ENCODE measurements around the gene SEC14L2. TPM values are rescaled to one million over a fixed set of nuclear protein-coding genes. Genes with fewer than 3 reads are reported as not detected.

SEC14L2 gene
- total and polyA plus RNA-seq, 3 donors from 2014 or later: 2.2 to 4.7 (median 3.5) TPM

- Histone ChIP-seq H3K27ac (peak overlapping the region in 1 of 2 donors; percentile 8), H3K9me3 (no peaks in the 10 kb centered on the region), H3K27me3 (no peaks in the 10 kb centered on the region), H3K4me1 (peaks cover 44% of the 10 kb centered on the region), H3K36me3 (ENCODE audit: low read depth, missing control alignments) (no peaks in the 10 kb centered on the region), H3K4me3 (no peak overlapping the region)
- TF ChIP-seq POLR2A (IDR thresholded peaks at IDR 0.05): no peak
- TF ChIP-seq, protein P1, sequence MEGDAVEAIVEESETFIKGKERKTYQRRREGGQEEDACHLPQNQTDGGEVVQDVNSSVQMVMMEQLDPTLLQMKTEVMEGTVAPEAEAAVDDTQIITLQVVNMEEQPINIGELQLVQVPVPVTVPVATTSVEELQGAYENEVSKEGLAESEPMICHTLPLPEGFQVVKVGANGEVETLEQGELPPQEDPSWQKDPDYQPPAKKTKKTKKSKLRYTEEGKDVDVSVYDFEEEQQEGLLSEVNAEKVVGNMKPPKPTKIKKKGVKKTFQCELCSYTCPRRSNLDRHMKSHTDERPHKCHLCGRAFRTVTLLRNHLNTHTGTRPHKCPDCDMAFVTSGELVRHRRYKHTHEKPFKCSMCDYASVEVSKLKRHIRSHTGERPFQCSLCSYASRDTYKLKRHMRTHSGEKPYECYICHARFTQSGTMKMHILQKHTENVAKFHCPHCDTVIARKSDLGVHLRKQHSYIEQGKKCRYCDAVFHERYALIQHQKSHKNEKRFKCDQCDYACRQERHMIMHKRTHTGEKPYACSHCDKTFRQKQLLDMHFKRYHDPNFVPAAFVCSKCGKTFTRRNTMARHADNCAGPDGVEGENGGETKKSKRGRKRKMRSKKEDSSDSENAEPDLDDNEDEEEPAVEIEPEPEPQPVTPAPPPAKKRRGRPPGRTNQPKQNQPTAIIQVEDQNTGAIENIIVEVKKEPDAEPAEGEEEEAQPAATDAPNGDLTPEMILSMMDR (IDR thresholded peaks at IDR 0.05): no peak
- intact Hi-C loops (cut with DNase I; ENCODE audit: low total_unique reads): no loop called here
- no peak for DNase-seq
- 60 to 64% methylated on average over 5 to 6 of the region's 6 CpGs for WGBS, 2 donors
Observed at GRCh38 chr22:30420347-30421125, 23.7 kb downstream of the SEC14L2 start.

DNA sequence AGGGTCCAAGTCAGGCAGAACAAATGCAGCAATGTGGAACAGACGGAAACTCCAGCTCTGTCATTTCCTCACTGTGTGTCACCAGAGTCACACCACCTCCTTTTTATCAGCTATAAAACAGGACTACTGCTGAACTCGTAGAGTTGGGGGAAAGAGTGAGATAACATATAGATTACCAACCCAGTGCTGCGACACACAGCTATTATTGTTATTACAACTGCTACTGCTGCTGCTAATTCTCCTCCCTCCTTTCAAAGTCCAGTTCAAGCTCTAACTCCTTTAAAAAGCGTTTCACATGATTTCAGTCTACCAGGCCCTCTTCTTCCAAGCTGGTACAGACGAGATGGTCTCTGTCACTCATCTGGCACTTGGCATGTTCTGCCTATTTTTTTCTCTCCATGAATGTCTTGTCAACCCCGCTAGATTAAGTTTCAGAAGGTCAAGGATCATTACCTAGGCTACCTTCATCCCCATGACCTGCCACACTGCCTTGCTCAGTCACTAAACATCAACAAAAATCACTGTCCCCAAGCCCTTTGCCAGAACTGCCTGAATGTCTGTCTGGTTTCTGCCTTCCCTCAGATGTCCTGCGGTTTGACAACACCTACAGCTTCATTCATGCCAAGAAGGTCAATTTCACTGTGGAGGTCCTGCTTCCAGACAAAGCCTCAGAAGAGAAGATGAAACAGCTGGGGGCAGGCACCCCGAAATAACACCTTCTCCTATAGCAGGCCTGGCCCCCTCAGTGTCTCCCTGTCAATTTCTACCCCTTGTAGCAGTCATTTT is 25.1 kb downstream of the SEC14L2 start:
- Histone ChIP-seq H3K4me1 (peaks cover 54% of the 10 kb centered on the region), H3K27me3 (no peaks in the 10 kb centered on the region), H3K36me3 (ENCODE audit: low read depth, missing control alignments) (no peaks in the 10 kb centered on the region), H3K9me3 (no peaks in the 10 kb centered on the region), H3K27ac (peak overlapping the region; percentile 94 to 96), H3K4me3 (no peak overlapping the region)
- DNase-seq: no peak
- intact Hi-C loops (cut with DNase I; ENCODE audit: low total_unique reads): no loop called here
- 49 to 60% methylated on average over 8 of the region's 8 CpGs for WGBS, 2 donors
- no peak for TF ChIP-seq POLR2A (IDR thresholded peaks at IDR 0.05)
- TF ChIP-seq, protein P1 (IDR thresholded peaks at IDR 0.05): no peak

DNA sequence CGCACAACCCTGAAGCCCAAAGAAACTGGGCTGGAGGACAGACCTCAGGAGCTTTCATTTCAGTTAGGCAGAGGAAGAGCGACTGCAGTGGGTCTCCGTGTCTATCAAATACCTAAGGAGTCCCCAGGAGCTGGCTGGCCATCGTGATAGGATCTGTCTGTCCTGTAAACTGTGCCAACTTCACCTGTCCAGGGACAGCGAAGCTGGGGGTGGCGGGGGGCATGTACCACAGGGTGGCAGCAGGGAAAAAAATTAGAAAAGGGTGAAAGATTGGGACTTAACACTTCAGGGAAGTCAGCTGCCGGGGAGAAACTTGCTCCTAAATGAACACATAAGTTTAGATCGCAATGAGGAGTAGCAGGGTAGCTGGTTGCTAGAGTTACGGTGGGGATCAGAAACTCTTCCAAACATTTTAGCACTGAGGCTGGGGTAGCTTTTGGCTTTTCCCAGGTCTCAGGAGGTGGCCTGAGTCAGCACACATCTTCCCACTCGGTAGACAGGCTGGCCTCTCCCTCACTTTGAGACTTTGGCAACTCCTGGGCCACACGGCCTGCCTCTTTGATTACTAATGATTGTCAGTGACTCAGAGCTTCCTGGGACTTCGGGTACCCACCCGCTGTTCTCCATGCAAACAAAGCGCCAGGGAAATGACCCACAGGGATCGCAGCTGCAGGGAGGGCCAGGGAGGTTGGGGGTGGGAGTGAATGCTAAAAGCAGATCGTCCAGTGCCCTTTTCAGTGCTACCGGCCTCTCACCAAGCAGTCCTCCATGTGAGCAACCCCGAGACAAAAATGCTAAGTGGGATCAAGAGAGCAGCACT is 25.9 kb downstream of the SEC14L2 start:
- Histone ChIP-seq H3K4me1 (peaks cover 54% of the 10 kb centered on the region), H3K9me3 (no peaks in the 10 kb centered on the region), H3K27me3 (no peaks in the 10 kb centered on the region), H3K36me3 (ENCODE audit: low read depth, missing control alignments) (no peaks in the 10 kb centered on the region), H3K4me3 (peak overlapping the region; percentile 77 to 85), H3K27ac (peak overlapping the region; percentile 94 to 96)
- WGBS, 2 donors: 17 to 19% methylated on average over 16 to 18 of the region's 18 CpGs
- intact Hi-C loops (cut with DNase I; ENCODE audit: low total_unique reads): no loop called here
- TF ChIP-seq POLR2A (IDR thresholded peaks at IDR 0.05): no peak
- TF ChIP-seq, protein P1 (IDR thresholded peaks at IDR 0.05): no peak
- DNase-seq: peak; percentile 49

- TF ChIP-seq, protein P1 (IDR thresholded peaks at IDR 0.05): no peak
- TF ChIP-seq POLR2A (IDR thresholded peaks at IDR 0.05): peak; percentile 19
- H3K4me1 ChIP-seq: peaks cover 54% of the 10 kb centered on the region
- no peaks in the 10 kb centered on the region for H3K27me3 ChIP-seq
- no peaks in the 10 kb centered on the region for H3K9me3 ChIP-seq
- peak overlapping the region; percentile 94 to 96 for H3K27ac ChIP-seq
- H3K36me3 ChIP-seq (ENCODE audit: low read depth, missing control alignments): no peaks in the 10 kb centered on the region
- peak; percentile 54 for DNase-seq
- H3K4me3 ChIP-seq: peak overlapping the region; percentile 77 to 85
- intact Hi-C loops (cut with DNase I; ENCODE audit: low total_unique reads): no loop called here
- WGBS, 2 donors: 0 to 2% methylated on average over 13 to 43 of the region's 45 CpGs
Observed at GRCh38 chr22:30423301-30423958, 26.6 kb downstream of the SEC14L2 start.

Data from testis (tissue), 3 donors.